Common myeloid progenitor, CD34-positive (primary cell): ENCODE results near the gene PVALEF.

Source experiments
- CTCF ChIA-PET: fragments of 350-600 bp; sonication (Branson Sonifier 250); formaldehyde crosslinking; loops from one replicate; lab custom pipeline; 2021; ENCODE audit warnings: antibody characterized with exemption; lab: Charles Lee
- POLR2A ChIA-PET: fragments of 350-600 bp; sonication (Branson Sonifier 250); formaldehyde crosslinking; loops from one replicate; lab custom pipeline; 2021; ENCODE audit warnings: antibody characterized with exemption; lab: Charles Lee
- DNase-seq, 3 donors: peaks; one replicate each; pipeline versions ENCODE4 v3.0.0 to v3.0.0-alpha.2; 2013
- H3K27ac ChIP-seq, 2 experiments: 1 replicate in 1 of 2; 2 replicates in 1 of 2; pipeline ENCODE4 v1.7.0; 2013; ENCODE audit warnings: inconsistent platforms in 2 of 2, low read length in 2 of 2, mild to moderate bottlenecking in 2 of 2, low read depth in 1 of 2, moderate library complexity in 1 of 2; ENCODE audit not compliant: severe bottlenecking in 2 of 2, insufficient read depth in 1 of 2, poor library complexity in 1 of 2
- H3K27me3 ChIP-seq, 5 experiments: replicated peaks in 2 of 5; 1 replicate in 3 of 5; 2 replicates in 2 of 5; pipeline versions ENCODE4 v1.6.1 to v1.7.0; 2013; ENCODE audit warnings: low read length in 4 of 5, mild to moderate bottlenecking in 2 of 5, moderate library complexity in 2 of 5, inconsistent platforms in 1 of 5; ENCODE audit not compliant: insufficient read depth in 5 of 5, control insufficient read depth in 4 of 5
- H3K36me3 ChIP-seq, 4 experiments: 1 replicate in 2 of 4; 2 replicates in 2 of 4; pipeline versions ENCODE4 v1.6.1 to v1.7.0; 2013; ENCODE audit warnings: low read length in 3 of 4, control low read depth in 1 of 4, mild to moderate bottlenecking in 1 of 4; ENCODE audit not compliant: control insufficient read depth in 4 of 4, insufficient read depth in 4 of 4
- H3K4me1 ChIP-seq, 4 experiments: 1 replicate in 3 of 4; 2 replicates in 1 of 4; pipeline versions ENCODE4 v1.6.1 to v1.7.1; 2013; ENCODE audit warnings: low read length in 3 of 4, mild to moderate bottlenecking in 3 of 4, control low read depth in 1 of 4, inconsistent platforms in 1 of 4, moderate library complexity in 1 of 4; ENCODE audit not compliant: control insufficient read depth in 4 of 4, insufficient read depth in 4 of 4; ENCODE audit errors: control extremely low read depth in 1 of 4
- H3K4me3 ChIP-seq, 7 experiments: 1 replicate in 4 of 7; 2 replicates in 3 of 7; pipeline versions ENCODE4 v1.5.1 to v1.7.0; 2013; ENCODE audit warnings: mild to moderate bottlenecking in 7 of 7, low read length in 6 of 7, moderate library complexity in 6 of 7, inconsistent platforms in 2 of 7, low read depth in 2 of 7, control low read depth in 1 of 7; ENCODE audit not compliant: insufficient read depth in 4 of 7, control insufficient read depth in 1 of 7; ENCODE audit errors: extremely low read depth in 1 of 7
- H3K9me3 ChIP-seq, 5 experiments: 1 replicate in 4 of 5; 2 replicates in 1 of 5; pipeline versions ENCODE4 v1.6.1 to v1.7.1; 2013; ENCODE audit warnings: low read length in 4 of 5, mild to moderate bottlenecking in 2 of 5, inconsistent platforms in 1 of 5, low read depth in 1 of 5, moderate library complexity in 1 of 5; ENCODE audit not compliant: control insufficient read depth in 4 of 5, insufficient read depth in 2 of 5; ENCODE audit errors: control extremely low read depth in 1 of 5
- WGBS: methylation state at CpG from one replicate; pipeline ENCODE4 v1.1.5; 2013; ENCODE audit not compliant: insufficient coverage; 5-methylcytosine and 5-hydroxymethylcytosine counted together

Gene PVALEF

DNA sequence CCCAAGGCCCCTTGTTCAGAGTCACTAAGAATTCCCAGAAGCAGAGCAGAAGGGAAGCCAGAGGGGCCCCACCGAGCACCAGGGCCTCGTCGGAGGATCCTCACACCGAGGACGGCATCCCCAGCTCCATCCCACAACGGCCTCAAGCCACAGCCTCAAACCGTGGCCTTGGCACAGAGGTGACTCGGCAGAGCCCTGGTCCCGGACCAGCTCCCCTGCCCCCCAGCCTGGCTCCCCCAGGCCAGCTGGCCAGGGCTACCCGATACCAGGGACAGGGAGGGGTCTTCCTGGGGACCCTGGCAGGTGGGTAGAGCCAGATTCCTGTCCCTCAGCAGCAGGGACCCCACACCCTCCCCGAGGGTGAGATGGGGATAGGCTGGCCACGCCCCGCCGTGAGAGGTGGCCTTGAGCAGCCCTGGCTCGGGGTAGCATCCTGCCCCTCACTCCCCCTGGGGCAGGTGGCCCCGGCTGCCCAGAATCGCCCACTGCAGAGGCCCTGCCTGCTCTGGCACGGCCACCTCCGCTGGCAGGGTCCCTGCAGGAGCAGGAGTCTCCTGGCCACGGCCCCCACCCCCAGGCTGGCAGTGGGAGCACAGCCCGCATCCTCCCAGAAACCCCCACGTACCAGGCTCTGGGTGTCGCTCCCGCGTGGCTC lies 5.6 kb upstream of the PVALEF start:
- Histone ChIP-seq H3K27ac (no peak overlapping the region), H3K4me3 (peak overlapping the region in 6 of 7 experiments; percentile 13 to 62 (median 50)), H3K27me3 (no peaks in the 10 kb centered on the region), H3K36me3 (no peaks in the 10 kb centered on the region), H3K9me3 (no peaks in the 10 kb centered on the region), H3K4me1 (peaks cover 0 to 22% (median 18%) of the 10 kb centered on the region in 4 experiments)
- 48% methylated on average over 22 of the region's 25 CpGs for WGBS
- peak in 1 of 3 donors; percentile 15 for DNase-seq
- CTCF ChIA-PET: interaction anchor here (2.0 kb wide), 1 partner anchor 17 kb away, joined by 6 read pairs; no protein-coding TSS in a partner anchor
- POLR2A ChIA-PET: no interaction called here

- ChIA-PET POLR2A (no interaction called here), CTCF (no interaction called here)
- H3K9me3 ChIP-seq: no peaks in the 10 kb centered on the region
- peak overlapping the region in 6 of 7 experiments; percentile 13 to 62 (median 50) for H3K4me3 ChIP-seq
- H3K36me3 ChIP-seq: no peaks in the 10 kb centered on the region
- H3K27ac ChIP-seq: peak overlapping the region in 1 of 2 experiments; percentile 5
- no peaks in the 10 kb centered on the region for H3K27me3 ChIP-seq
- DNase-seq: peak in 2 of 3 donors; percentile 42 to 53
- under 1% methylated on average over 26 of the region's 28 CpGs for WGBS
- peaks cover 0 to 22% (median 19%) of the 10 kb centered on the region in 4 experiments for H3K4me1 ChIP-seq
Observed at GRCh38 chr17:81160306-81160705, 5.0 kb upstream of the PVALEF start.

- peaks cover 0 to 4% (median 0%) of the 10 kb centered on the region in 5 experiments for H3K27me3 ChIP-seq
- CTCF ChIA-PET: no interaction called here
- peak overlapping the region in 1 of 2 experiments; percentile 5 for H3K27ac ChIP-seq
- POLR2A ChIA-PET: interaction anchor here (0.6 kb wide), 1 partner anchor 19 kb away, joined by 4 read pairs; no protein-coding TSS in a partner anchor
- no peaks in the 10 kb centered on the region for H3K36me3 ChIP-seq
- DNase-seq: peak; percentile 14 to 47 (median 41)
- H3K9me3 ChIP-seq: no peaks in the 10 kb centered on the region
- 44% methylated on average over 23 of the region's 32 CpGs for WGBS
- peak overlapping the region in 4 of 7 experiments; percentile 13 to 62 (median 58) for H3K4me3 ChIP-seq
- H3K4me1 ChIP-seq: peaks cover 0 to 26% (median 22%) of the 10 kb centered on the region in 4 experiments
Observed at GRCh38 chr17:81160747-81161453, 4.4 kb upstream of the PVALEF start.

- Histone ChIP-seq H3K36me3 (no peaks in the 10 kb centered on the region), H3K27me3 (peaks cover 0 to 5% (median 0%) of the 10 kb centered on the region in 5 experiments), H3K9me3 (no peaks in the 10 kb centered on the region), H3K27ac (no peak overlapping the region), H3K4me3 (no peak overlapping the region), H3K4me1 (peaks cover 0 to 28% (median 24%) of the 10 kb centered on the region in 4 experiments)
- ChIA-PET POLR2A (interaction anchor here (0.6 kb wide), 1 partner anchor 18 kb away, joined by 4 read pairs; no protein-coding TSS in a partner anchor), CTCF (no interaction called here)
- no peak for DNase-seq
- 96% methylated on average over 12 of the region's 15 CpGs for WGBS
Observed at GRCh38 chr17:81161536-81161935, 3.8 kb upstream of the PVALEF start.

GRCh38 chr17:81161972-81162371 lies 3.3 kb upstream of the PVALEF start:
- Histone ChIP-seq H3K36me3 (no peaks in the 10 kb centered on the region), H3K9me3 (no peaks in the 10 kb centered on the region), H3K4me3 (no peak overlapping the region), H3K27me3 (peaks cover 0 to 9% (median 0%) of the 10 kb centered on the region in 5 experiments), H3K27ac (no peak overlapping the region), H3K4me1 (peaks cover 0 to 30% (median 27%) of the 10 kb centered on the region in 4 experiments)
- 96% methylated on average over 6 of the region's 16 CpGs for WGBS
- ChIA-PET CTCF (no interaction called here), POLR2A (interaction anchor here (0.6 kb wide), 1 partner anchor 18 kb away, joined by 4 read pairs; no protein-coding TSS in a partner anchor)
- no peak for DNase-seq

GRCh38 chr17:81162491-81162890 lies 2.8 kb upstream of the PVALEF start:
- H3K4me3 ChIP-seq: no peak overlapping the region
- POLR2A ChIA-PET: no interaction called here
- no peak overlapping the region for H3K27ac ChIP-seq
- no peak for DNase-seq
- no peaks in the 10 kb centered on the region for H3K36me3 ChIP-seq
- WGBS: 99% methylated on average over 9 of the region's 11 CpGs
- peaks cover 0 to 9% (median 0%) of the 10 kb centered on the region in 5 experiments for H3K27me3 ChIP-seq
- CTCF ChIA-PET: no interaction called here
- no peaks in the 10 kb centered on the region for H3K9me3 ChIP-seq
- peaks cover 0 to 30% (median 27%) of the 10 kb centered on the region in 4 experiments for H3K4me1 ChIP-seq
